Metanephros (tissue), 1 donor: Measurements from ENCODE around the gene GAS1. TPM values are rescaled to one million over a fixed set of nuclear protein-coding genes. Genes with fewer than 3 reads are reported as not detected.

Experiments
- total RNA-seq: library from RNA; depleted of rRNA; stranded (reverse); fragments of >200 nt; gene quantifications from one replicate; pipeline ENCODE4 v1.2.3, GENCODE V29; 2014

GAS1 gene, protein sequence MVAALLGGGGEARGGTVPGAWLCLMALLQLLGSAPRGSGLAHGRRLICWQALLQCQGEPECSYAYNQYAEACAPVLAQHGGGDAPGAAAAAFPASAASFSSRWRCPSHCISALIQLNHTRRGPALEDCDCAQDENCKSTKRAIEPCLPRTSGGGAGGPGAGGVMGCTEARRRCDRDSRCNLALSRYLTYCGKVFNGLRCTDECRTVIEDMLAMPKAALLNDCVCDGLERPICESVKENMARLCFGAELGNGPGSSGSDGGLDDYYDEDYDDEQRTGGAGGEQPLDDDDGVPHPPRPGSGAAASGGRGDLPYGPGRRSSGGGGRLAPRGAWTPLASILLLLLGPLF
- total RNA-seq = 86.9 TPM

DNA sequence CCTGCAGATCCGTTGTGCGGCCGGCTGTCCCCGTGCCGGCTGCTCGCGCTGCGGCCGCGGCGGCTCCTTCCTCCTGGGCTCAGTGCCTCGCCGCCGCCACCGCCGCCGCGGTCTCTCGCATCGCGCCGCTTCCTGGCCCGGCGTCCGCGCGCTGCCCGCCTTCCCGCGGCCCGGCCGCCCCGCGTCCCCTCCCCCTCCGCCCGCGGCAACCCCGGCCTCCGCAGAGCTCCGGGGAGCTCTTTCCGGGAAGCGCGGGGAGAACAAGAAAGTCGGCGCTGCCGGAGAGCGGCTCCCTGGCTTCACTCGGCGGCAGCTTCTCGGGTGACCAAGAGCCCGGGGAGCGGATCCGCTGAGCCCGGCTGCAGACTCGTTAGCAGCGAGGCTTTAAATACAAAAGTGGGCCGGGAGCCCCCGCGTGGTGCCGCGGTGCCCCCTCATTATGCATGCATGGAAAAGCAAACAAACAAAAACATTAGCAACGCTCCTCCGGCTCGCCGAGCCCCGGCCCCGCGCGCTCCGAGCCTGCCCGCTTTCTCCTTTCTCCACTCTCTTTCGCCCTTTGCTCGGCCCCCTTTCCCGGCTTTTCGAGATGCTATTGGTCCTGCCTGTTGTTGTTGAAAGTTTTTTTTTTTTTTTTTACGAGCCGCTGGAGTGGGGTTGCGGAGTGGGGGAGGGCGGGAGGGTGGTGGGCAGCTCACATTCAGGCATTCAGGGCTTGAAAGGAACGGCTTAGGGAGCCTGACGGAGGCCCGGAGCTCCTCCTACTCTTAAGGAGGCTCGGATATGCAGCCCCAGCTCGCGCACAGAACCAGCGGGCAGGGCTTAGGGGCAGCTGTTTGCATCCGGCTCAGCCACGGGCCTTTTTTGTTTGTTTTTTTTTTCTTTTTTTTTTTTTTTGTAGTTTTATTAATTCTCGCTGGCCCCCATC is at the start of gene GAS1:
GAS1 (minus strand) TSS at position 361 of the 928 bp plus-strand sequence. CDS start 727 bp downstream, outside the sequence.

